Activated CD8-positive, alpha-beta memory T cell treated with anti-CD3 and anti-CD28 coated beads, Interleukin-2, amount 50 U/mL, for 24 hours (primary cell): ENCODE results near the gene APCDD1L.

Source experiments
- DNase-seq: peaks from one replicate; pipeline ENCODE4 v3.0.0-alpha.2; 2020; ENCODE audit errors: extremely low read depth

The APCDD1L gene

DNA sequence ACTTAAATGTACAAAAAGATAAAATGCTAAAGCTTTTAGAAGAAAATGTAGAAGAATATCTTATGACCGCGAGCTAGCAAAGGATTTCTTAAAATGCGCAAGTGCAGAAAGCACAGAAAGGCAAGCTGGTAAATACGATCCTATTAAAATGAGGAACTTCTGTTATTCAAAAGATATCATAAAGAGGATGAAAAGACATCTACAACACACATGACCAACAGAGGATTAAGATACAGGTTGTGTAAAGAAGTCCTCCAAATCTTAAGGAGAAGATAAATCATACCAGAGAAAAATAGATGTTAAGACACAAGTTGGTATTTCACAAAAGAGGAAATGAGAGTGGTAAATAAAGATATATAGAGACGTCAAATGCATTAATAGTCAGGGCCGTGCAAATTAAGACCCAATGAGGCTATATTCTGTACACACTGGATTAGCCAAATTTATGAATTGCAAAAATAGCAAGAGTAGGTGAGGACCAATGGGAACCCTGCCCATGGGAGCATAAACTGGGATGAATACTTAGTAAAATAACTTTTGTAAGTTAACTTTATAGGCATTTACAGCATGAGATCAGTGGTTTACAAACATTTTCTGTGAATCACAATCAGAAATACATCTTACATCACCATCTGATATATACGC lies 23.0 kb downstream of the APCDD1L start:
- no peak for DNase-seq

DNA sequence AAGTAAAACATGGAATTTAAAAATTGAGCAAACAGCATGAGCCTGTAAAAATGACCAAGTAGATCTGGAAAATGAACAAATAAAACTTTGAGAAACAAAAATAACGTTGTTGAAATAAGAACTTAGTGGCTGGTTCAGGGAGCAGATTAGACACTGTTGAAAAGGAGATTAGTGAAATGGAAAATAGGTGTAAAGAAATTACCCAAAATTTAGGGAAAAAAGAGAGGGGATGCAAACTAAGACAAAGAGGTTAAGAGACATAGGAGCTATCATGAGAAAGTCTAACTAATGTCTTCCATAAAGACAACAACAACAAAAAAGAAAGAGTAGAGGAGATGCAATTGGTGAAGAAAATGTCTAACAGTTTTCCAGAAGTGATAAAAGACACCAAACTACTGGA lies 29.0 kb downstream of the APCDD1L start:
- no peak for DNase-seq

DNA sequence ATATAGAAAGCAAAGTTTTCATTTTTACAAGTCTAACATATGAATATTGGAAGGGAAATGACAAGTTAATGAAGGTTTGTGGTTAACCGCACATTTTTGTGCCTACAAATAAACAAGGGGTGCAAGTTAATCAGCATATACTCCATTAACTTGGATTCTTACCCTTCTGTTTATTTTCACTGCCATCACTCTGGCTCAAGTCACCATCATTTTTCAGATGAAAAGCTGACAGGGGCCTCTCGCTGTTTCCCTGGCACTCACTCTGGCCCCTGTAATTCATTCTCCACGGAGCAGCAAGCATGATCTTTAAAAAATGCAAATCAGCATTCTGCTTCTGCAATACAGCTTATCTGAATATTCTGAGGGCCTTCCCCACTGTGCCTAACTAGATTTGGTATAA lies 29.8 kb downstream of the APCDD1L start:
- no peak for DNase-seq

DNA sequence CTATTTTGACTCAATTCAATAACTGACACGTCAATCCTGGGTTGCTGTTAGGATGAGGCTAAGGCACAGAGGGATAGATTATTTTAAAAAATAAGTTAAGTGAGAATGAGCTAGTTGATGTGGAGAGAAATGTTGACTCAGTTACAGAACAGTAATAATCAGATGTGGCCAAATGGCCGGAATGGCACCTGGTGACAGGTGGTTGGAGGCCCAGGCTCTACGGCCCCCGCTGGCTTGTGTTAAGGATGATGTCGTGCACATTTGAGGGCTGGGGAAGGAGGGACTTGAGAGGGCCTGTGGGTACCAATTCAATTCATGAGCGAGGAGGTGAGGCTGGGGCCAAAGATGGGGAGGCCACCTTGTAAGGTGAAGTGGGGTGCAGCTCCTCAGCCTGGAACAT lies 31.7 kb downstream of the APCDD1L start:
- DNase-seq: no peak

DNA sequence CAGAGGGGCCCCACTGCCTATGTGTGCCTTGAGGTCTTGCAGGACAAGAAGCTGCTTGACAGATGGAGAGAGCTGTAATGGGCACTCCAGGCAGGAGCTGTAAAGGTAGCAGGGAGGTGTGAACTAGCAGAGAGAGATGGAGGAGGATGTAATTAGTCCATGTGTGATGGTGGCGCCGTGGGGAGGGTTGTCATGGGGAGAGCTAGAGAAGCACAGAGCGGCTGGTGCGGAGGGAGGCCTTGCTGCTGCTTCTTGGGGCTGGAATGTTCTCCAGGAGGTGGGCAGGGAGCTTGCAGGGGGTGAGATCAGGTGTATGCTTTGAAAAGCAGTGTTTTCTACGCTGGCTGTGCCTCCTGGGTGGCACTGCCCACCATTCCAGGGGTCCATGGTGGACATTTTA lies 32.1 kb downstream of the APCDD1L start:
- no peak for DNase-seq

DNA sequence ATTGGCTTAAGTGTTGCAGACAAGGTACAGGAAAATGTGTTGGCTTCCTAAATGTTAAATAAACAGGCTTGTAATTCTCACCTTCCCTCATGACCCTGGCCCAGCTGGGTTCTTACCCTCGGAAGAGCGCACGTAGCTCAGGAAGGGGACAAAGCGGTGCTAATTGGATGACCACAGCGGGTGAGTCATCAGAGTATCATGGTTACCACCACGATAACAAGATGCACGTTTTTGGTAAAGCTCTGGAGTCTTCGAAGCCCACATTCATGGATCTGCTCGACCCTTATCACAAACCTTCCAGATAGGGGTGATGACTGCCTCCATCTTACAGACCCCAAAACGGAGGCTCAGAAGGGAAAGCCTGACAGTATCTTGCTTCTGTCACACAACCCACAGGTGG lies 32.8 kb downstream of the APCDD1L start:
- DNase-seq: no peak

DNA sequence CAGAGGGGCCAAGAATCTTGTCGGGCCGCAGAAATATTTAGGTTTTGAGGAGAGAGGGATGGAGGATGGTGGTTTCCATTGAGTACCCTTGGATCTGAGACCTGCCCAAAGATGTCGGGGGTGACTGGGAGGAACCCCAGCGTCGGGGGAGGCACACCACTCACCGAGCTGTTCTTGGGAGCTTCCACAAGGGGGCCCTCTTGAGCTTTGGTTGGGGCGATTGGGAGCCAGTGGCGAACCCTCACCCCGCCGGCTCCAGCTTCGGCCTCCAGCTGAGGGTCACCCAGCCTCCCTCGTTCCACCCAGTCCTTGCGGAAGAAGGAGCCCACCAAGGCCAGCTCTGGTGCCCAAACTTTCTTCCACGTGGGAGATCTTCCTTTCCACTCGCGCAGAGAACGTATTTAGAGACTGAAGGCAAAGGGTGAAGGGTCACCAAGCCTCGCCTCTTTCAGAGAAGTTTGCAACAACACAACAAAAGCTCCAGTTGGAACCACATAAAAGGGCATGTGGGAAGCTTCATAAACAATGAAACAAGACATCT lies 33.6 kb downstream of the APCDD1L start:
- no peak for DNase-seq

DNA sequence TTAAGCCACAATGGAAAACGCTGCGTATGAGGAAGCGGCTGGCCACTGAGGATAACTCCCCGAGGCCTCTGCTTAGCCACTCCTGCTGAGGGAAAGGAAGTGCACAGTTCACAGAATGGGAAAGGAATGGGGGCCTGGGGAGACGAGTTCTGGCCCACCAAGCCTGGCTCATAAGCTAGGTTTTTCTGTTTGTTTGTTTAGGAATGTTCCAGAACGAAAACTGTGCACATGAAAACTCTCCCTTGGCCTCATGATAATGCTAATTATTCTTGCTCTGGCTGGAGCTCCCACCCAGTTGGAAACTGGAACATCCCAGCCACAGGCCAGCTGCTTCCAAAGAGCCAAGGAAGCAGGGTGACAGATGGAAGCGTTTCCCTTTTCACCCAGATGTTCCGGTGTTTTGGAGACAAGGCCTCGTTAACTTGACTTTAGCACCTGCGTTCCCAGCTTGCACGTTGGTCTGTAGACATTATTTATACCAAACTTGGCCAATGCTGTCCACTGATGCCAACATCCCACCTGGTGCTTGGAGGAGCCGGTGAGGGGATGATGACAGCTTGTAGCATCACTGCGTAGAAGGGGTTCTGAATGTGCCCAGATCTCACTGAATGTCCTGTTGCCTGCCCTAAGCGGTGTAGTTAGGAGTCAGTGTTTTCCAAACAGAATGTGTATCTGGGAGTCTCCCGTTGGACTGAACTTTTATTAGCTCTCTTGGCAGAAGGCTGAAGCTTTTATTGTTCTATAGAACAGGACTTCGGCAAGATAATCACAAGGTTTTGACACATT lies 34.5 kb downstream of the APCDD1L start:
- no peak for DNase-seq

DNA sequence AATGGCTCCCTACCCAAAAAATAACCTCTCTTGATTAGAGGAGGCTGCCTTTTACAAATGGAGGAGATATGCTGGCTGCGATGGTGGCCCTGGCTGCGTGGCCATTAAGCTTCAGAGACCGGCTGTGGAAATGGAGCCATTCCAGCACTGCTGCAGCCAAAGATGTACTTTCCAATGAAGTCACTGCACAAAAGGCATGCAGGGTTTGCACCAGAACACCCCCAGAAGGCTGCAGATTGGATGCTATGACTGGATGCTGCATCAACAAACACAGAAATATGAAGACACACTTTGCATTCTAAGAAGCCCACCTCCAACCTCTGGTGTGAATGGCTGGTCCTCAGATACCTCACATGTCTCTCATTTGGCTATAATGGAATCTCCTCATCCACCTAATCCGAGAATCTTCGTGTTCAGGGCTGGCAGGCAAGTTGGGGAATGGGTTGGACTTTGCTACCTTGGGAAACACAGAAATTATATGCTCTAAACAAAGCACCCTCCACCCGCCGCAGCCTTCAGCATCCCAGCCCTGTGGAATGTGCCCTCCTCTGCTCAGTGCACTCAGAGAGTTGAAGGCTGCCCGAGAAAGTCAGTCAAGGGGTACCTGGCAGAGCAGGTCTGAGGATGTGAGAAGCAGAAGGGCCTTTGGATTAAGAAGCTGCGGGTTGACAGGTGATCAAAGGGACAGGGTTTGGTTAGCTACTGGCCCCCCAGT lies 35.3 kb downstream of the APCDD1L start:
- DNase-seq: no peak

DNA sequence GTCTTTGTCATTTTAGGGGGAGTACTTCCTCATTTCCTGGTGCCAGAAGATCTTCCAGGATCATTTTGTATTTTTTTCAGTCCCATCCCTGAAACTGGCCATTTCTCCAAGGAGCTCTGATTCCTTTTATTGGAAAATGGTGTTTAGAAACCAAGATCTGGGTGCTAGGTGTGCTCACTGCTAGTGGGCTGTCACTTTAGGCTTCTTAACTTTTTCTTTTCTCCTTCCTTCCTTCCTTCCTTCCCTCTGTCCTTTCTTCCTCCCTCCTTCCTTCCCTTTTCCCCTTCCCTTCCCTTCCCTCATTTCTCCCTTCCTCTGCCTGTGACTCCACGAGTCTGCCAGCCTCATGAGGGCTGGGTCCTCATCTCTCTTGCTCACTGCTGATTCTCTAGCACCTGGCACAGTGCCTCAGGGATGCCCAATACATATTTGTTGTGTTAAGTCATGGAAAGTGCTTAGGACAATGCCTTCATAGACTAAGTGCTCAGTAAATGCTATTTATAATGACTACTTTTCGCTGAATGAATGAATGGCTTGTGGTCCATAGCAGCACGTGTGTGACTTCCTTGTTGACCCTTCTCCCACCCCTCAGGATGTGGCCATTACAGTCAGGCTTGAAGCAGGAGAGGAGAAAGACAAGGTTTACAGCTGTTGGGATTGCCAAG lies 36.9 kb downstream of the APCDD1L start:
- no peak for DNase-seq

DNA sequence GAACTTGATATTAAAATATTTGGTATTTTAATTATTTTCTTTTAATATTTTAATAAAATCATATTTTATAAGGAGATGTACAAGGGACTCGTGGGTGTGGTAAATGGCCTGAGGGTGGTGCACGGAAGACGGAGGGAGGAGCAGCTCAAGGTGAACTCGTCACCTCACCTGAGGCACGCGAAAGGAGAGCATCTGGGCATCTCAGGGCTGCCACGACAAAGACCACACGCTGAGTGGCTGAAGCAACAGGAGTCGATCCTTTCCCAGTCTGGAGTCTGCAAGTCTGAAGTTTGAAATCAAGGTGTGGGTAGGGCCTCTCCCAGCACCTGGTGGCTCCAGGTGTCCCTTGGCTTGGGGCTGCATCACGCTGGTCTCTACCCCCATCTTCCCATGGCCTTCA lies 39.7 kb downstream of the APCDD1L start:
- DNase-seq: no peak

DNA sequence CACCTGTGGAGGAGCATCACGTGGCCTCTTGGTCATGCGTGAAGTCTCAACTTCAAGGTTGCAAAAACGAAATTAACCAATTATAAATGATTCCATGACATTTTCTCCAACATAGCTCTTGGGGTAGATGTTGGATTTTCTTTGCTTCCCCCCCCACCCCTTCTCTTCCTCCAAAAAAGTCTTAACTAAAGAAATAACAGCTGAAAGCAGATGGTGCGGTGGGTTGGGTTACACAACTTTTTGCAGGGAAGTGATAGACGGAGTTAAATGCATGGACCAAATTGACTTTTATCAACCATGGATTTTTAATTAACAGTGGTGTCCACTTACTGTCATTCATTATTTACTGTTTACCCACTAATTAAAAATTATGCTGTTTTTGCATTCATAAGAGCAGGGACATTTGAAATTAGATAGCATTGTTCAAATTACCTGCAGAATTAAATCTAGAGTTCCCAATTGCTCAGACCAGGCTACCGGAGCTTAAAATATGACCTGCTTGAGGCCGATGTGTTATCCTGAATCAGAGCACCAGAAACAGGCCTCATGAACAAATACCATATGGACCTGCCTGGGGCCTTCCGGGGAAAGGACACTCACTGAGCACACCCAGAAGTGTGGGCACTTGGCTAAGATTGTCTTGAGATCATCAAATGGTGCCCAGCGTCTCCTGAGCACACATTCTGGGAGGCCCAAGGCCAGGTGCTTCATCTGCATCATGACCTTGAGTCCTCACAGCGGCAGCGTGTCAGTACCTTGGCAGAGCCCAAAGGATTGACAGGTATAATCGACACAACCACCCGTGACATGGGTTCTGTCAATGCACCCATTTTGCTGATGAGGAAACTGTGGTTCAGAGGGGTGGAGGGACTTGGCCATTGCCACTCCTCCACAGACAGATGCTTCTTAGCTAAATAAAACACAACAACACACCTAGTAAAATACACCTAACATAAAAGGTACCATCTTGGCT lies 41.5 kb downstream of the APCDD1L start:
- DNase-seq: no peak

DNA sequence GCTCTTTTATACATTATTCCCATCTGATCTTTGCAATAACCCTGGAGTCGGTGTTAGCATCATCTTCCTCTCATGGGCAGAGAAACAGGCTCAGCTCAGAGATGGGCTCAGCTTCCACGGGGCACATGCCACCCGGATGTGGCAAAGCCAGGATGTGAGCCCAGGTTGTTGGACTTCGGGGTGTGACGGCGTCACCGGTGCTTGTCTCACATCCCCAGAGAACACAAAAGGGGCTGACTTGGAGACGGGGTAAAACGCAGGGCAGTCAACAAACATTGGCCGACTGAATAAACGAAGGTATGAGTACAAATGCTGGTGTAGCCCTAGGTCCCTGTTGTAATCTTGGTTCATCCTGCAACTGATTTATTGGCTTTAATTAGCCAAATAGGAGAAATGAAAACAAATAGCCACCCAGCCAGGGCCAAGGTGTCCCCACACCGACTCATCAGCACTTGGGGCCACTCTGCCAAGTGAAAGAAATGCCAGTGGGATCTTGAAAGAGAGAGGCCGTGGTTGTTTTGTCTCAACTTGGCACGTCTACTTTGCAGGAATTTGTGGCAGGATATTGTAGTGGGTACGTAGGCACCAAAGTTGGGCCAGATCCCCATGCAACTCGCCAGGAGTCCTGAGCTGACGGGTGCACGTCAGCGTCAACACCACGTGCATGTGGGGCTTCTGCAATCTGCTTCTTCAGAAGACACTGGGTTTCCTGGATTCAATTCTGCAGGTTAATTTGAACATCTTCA lies 42.8 kb downstream of the APCDD1L start:
- DNase-seq: no peak

DNA sequence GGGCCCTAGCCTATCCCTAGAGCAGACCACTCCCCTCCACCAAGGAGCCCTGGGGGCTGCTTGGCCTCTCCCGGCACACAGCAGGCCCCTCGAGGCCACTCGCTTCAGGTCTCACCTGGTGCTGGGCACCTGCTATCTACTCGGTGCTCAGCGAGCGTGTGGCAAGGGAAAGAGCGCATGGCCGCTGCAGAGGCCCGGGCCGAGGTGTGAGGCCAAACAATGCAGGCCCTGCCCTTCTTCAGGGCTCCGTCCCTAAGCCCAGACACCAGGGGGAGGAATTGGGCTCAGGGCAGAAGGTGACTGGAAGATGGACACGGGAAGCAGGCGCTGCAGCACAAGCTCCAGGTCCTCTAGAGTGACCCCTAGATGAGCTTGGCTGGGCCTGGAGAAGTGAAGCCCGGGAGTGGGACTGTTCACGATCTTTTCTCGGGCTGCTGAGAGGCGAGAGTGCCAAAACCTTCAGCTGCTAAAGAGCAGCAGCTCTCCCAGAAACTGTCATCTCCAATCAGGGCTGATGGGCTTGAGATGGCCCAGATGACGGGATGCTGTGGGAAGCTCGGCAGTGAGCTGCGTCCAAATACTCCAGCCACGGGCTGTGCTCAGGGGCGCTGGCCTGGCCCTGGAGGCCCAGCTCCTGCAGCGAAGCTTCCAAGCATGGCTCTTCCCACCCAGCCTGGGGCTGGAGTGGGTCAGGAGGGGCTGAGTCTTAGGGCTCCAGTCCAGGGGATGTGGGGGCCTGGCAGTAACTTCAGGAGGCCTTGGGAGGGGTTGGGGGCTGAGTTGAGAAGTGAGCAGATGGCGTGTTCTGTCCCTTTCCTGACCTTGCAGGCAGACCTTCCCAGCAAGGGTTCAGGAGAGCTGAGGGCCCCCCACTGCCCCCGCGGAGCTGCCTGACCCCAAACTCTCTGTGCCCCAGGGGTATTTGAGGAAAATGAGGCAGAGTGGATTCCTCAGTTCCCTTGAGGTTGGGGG lies 43.7 kb downstream of the APCDD1L start:
- no peak for DNase-seq

DNA sequence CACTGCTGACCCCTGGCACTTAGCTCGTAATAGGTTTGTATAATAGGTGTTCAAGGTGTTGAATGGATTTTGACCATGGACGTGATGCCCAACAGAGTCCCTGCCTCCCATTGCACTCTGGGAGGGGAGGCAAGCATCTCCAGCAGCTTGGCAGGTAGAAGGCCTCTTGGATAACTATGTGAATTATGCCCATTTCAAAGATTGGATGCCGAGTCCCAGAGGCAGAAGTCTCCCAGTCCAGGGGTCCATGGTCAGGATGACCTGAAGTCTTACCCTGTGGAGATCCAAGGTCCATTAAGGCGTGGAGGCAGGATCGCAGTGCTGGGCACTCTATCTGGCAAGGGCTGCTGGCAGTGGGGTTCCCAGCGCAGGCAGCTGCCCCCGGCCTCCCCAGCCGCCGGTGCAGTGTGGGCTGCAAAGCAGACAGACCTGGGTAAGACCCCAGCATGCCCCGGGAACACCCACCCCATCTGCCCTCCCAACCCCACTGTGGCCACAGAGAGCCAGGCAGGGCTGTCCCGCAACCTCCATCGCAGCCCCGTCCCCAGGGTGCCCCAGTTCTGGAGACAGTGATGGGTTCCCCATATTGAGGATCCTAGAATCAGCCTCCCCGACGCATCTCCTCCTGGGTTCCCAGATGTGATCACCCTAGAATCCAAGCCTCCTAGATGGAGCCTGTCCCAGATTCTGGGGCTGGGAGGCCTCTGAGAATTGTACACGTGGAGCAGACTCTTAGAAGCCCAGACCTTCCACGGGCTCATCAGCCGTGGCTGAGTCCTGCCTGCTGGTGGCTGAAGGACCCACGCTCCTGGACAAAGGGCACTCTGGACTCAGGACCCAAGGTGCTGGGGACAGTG lies 44.6 kb downstream of the APCDD1L start:
- no peak for DNase-seq

DNA sequence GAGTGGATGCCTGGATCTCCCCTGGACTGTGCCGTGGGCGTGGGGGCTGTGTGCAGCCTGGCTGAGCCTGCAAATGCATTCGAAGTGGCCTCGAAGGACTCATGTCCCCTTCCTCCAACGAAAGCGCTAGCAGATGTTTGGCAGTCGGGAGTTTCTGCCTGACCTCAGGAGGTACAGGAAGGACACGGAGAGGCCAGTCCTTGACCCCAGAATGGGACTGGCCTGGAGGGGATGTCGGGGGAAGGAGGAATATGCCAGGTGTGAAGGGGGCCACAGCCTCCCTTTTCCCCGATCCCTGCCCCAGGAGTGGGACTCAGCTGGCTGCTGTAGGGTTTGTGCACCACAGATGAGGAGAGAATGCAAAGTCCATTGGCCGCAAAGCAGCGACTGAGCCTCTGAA lies 45.6 kb downstream of the APCDD1L start:
- DNase-seq: no peak

DNA sequence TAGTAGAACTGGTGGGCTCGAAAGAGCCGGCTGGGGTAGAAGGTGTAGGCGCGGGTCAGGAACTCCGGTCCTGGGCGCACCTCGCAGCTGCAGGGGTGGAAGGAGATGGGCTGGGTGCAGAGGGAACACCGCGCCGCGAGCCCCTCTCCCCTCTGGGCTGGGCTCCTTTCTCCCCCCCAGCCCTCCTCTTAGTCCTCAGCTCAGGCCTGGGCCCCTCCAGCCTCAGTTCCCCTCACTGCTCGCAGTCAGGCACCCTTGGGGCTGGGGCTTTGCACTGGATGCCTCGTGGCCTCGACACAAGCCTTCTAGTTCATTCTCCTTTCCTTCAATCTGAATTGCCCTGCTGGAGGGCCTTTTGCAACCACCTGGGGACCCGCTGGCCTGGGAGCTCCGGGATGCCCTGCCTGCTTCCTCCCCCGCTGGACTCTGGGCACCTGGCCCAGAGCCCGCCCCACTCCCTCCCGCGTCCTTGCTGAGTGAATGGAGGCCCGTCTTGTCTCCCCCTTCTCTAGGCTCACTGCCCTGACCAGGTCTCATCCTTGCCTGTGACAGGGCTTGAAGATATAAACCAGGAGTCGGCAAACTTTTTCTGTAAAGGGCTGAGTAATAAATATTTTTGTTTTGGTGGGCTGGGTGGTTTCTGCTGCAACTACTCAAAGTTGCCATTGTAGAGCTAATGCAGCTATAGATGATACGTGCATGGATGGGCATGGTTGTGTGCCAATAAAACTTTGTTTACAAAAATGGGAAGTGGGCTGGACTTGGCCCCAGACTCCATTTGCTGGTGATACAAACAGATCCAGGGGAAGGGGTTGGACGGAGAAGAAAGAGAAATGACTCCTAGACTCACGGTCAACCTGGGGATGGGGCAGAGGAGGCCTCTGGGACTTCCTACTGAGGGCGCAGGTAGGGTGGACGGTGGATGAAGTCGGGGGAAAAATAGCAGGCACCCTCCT lies 47.3 kb downstream of the APCDD1L start:
- no peak for DNase-seq
